ENCODE measurements around the gene GPR179.

Gene GPR179

DNA sequence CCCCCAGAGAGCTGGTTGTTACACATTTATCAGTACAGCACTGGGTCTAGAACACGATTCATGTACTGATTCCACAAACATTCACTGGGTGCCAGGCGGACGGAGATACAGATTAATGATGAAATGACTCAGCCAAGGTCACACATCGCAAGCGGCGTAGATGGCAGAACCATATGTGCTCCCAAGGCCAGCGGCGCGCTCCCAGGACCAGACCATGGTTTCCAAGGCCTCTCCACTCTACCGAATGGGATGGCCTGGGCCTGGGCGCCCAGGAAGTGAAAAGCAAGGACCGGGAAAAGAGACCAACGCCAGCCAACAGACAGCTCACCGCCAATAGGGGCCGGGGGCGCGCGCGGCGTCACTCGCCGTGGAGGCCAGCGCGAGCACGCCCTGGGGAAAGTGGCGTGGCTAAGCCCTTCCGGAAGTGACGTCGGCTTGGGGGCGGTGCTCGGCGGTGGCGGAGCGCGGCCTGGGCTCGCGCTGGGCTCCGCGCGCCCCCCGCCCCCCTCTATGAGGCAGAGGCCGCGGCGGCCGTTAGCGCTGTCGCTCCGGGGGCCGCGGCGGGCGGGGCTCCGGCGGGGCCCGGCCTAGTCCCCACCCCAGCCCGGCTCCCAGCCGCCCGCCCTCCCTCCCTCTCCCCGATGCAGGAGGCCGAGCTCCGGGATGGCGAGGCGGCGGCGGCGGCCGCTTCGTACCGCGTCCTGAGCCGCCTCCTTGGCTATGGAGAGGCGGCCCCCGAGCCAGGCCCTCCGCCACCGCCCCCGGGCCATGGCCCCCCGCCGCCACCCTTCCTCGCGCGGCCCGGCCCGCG lies 7.9 kb upstream of the GPR179 start, which contains the start of gene SOCS7:
TSS of gene SOCS7 (plus strand) at position 433 of the 811 bp plus-strand sequence. CDS start at position 642, 209 bp downstream.
- no peaks in the 10 kb centered on the region for H3K9me3 Mint-ChIP-seq
- H3K36me3 Mint-ChIP-seq: peaks cover 1% of the 10 kb centered on the region
- peak within 1 kb of the TSS; percentile 93 for H3K27ac Mint-ChIP-seq
- peaks cover 46% of the 10 kb centered on the region for H3K4me1 Mint-ChIP-seq
- ATAC-seq: peak; percentile 98
- H3K4me3 Mint-ChIP-seq: peak within 1 kb of the TSS; percentile 99
- H3K27me3 Mint-ChIP-seq: no peaks in the 10 kb centered on the region

DNA sequence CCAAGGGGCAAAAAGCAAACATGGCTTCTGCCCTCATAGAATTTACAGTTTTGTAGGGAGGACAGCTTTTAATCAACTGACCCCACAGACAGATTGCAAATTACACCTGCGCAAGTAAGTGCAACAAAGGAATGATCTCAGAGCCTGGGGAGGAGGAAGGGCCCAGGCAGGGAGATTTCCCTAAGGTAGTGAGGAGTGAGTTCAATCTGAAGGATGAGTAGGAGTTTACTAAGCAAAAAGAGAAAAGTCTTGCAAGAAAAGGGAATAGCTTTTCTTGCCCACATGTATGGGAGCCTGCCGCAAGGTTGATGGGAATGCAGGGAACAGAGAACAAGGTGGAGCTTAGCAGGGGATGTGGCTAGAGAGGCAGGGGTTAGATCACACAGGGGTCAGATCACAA lies 6.3 kb upstream of the GPR179 start:
- no peaks in the 10 kb centered on the region for H3K9me3 Mint-ChIP-seq
- peak overlapping the region; percentile 30 for H3K27ac Mint-ChIP-seq
- ATAC-seq: no peak
- H3K4me1 Mint-ChIP-seq: peaks cover 37% of the 10 kb centered on the region
- no peak overlapping the region for H3K4me3 Mint-ChIP-seq
- H3K36me3 Mint-ChIP-seq: no peaks in the 10 kb centered on the region
- peaks cover 6% of the 10 kb centered on the region for H3K27me3 Mint-ChIP-seq

DNA sequence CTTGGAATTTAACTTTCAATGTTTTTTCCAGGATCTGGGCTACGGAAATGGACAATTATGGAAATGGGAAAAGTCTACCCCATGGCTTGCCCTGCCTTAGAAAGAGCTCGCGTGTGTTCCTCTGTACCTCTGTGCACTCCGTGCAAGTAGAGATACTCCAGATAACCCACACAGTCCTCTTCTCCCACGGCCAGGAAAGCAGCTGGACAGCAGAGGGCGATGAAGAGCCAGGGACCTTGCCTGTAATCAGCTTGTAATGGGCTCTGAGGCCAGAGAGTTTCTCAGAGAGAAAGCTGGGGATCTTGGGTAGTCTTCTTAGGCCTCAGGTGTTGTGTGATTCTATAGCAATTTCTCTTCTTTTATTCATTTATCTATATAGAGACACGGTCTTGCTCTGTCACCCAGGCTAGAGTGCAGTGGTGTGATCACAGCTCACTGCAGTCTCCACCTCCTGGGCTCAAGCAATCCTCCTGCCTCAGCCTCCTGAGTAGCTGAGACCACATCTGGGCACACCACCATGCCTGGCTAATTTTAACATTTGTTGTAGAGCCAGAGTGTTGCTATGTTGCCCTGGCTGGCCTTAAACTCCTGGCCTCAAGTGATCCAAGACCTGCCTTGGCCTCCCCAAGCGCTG lies 5.5 kb upstream of the GPR179 start:
- Mint-ChIP-seq H3K4me3 (no peak overlapping the region), H3K4me1 (peaks cover 29% of the 10 kb centered on the region), H3K27me3 (peaks cover 11% of the 10 kb centered on the region), H3K9me3 (no peaks in the 10 kb centered on the region), H3K27ac (peak overlapping the region; percentile 30), H3K36me3 (no peaks in the 10 kb centered on the region)
- peak; percentile 71 for ATAC-seq

DNA sequence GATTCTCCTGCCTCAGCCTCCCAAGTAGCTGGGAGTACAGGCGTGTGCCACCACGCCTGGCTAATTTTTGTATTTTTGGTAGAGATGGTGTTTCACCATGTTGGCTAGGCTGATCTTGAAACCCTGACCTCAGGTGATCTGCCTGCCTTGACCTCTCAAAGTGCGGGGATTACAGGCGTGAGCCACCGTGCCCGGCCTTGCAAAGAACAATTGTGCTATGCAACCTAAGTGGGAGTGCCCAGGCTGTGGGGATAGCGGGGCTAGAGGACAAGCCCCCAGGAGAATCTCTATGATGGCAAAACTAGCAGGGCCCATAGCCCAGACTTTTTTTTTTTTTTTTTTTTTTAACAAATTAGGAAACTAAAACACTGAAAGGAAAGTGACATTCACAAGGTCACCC lies 2.0 kb upstream of the GPR179 start:
- Mint-ChIP-seq H3K4me1 (peaks cover 8% of the 10 kb centered on the region), H3K27ac (no peak overlapping the region), H3K9me3 (no peaks in the 10 kb centered on the region), H3K36me3 (no peaks in the 10 kb centered on the region), H3K4me3 (no peak overlapping the region), H3K27me3 (peaks cover 30% of the 10 kb centered on the region)
- no peak for ATAC-seq

DNA sequence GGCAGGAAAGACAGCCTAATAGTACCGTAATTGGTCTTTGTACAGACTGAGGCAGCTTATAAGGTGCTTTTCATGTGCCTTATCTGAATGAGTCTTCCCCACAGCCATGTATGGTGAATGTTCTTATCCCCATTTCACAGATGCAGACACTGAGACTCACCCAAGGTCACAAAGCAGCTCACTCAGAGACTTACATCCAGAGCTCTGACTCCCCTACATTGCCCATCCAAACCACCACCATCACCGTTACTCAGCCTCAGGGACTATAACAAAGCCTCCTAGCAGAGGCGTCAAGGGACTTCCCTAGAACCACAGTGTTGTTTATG lies 627 bp upstream of the GPR179 start:
- no peak overlapping the region for H3K27ac Mint-ChIP-seq
- H3K27me3 Mint-ChIP-seq: peaks cover 30% of the 10 kb centered on the region

DNA sequence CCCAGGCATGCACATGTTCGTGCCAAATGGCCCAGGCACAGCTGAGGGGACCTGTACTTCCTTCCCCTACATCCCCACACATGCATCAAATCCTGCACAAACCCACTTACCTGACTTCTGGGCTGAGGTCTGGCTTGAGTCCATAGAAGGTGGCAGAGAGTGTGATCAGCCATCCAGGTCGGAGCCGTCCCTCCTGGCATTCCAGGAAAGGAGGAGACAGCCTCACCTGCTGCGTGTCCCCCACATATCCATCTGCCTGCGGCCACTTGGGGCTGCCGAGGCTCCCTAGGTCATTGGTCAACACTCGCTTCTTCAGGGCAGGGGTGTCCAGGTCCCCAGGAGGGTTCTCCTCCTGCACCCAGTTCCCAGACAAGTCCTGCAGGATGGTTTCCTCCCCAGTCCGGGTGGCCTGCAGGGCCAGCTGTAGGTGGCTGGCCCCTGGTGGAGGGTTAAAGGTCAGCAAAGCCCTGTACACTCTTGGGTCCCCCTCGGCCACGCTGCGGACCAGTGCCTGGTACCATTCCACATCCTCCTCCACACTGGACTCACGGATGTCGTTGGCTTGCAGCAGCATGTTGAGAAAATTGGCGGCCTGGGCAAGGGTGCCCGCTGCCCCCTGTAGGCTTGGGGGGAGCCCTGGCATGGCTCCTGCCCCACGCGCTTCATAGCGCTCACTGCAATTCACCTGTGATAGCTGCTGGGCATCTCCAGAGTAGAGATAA lies 709 bp downstream of the GPR179 start:
- H3K27ac Mint-ChIP-seq: no peak overlapping the region
- no peaks in the 10 kb centered on the region for H3K4me1 Mint-ChIP-seq
- H3K27me3 Mint-ChIP-seq: peaks cover 32% of the 10 kb centered on the region
- ATAC-seq: no peak
- no peaks in the 10 kb centered on the region for H3K9me3 Mint-ChIP-seq
- no peak overlapping the region for H3K4me3 Mint-ChIP-seq
- no peaks in the 10 kb centered on the region for H3K36me3 Mint-ChIP-seq

More for the DNA sequence above, 627 bp upstream of the GPR179 start:
- Mint-ChIP-seq H3K36me3 (no peaks in the 10 kb centered on the region), H3K4me1 (peaks cover 7% of the 10 kb centered on the region), H3K4me3 (no peak overlapping the region), H3K9me3 (no peaks in the 10 kb centered on the region)
- no peak for ATAC-seq

DNA sequence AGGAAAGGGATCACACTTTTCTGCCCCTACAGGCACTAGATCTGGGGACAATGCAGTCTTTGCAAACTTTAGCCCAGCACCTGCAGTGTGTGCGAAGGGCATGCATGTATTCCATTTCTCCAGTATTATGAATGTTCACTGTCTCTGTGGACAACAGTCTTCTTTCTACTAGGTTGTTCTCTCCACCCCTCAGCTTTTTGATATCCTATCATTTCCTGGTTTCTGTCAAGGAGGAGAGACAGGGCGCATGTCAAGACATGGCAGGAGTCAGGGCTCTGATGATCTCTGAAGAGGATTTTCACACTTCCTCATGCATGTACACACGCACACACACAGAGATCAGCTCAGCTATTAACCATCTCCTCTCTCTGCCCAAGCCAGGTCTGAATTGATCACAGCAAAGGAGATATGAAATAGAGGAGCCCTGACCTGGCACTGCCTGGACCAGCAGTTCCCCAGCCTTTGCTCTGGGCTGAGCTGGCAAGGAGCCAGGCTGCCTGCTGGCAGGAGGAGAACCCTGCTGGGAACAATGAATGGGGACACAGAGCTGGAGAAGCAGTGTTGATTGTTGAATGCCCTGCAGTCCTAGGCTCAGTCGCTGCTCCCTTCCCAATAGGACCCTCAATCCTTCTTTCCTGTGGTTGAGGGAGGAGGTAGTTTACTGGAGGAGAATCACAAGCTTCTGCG lies 2.6 kb downstream of the GPR179 start:
- H3K4me3 Mint-ChIP-seq: no peak overlapping the region
- no peaks in the 10 kb centered on the region for H3K9me3 Mint-ChIP-seq
- no peaks in the 10 kb centered on the region for H3K36me3 Mint-ChIP-seq
- peaks cover 39% of the 10 kb centered on the region for H3K27me3 Mint-ChIP-seq
- ATAC-seq: no peak
- no peaks in the 10 kb centered on the region for H3K4me1 Mint-ChIP-seq
- H3K27ac Mint-ChIP-seq: no peak overlapping the region

DNA sequence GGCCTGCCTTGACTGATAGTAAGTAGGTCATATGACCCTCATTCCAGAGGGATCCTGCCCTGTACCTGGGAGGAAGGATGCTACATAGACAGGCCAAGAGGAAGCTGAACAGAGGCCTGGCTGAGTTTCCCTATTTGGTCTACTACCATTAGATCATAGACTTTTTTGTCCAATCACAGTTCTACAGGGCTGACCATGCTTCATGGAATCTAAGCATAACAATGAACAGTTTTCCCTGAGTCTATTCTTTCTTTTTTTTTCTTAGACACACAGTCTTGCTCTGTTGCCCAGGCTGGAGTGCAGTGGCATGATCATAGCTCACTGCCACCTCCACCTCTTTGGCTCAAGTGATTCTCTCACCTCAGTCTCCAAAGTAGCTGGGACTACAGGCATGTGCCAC lies 3.9 kb downstream of the GPR179 start:
- Mint-ChIP-seq H3K9me3 (no peaks in the 10 kb centered on the region), H3K36me3 (no peaks in the 10 kb centered on the region), H3K4me1 (no peaks in the 10 kb centered on the region), H3K27me3 (peaks cover 36% of the 10 kb centered on the region), H3K27ac (no peak overlapping the region), H3K4me3 (no peak overlapping the region)
- ATAC-seq: no peak

DNA sequence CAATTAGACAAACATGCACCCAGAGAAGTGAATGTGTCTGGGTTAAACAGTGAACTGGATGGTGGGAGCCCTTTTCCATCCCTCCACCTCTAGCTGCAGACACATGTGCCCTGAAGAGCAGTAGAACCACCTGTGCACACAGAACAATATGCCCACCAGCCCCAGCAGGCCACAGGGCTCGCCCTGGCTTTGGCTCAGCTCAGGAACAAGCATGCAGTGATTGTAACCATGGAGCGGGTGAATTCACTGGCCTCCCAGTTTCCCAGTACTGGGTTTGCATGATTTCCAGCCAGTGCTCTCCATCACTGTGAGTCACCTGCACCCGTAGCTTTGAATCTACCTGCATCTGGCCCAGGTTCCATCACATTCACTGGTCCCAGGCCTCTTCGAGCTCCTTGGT lies 5.2 kb downstream of the GPR179 start:
- ATAC-seq: no peak
- no peaks in the 10 kb centered on the region for H3K36me3 Mint-ChIP-seq
- H3K9me3 Mint-ChIP-seq: no peaks in the 10 kb centered on the region
- H3K4me3 Mint-ChIP-seq: no peak overlapping the region
- H3K27me3 Mint-ChIP-seq: peaks cover 39% of the 10 kb centered on the region
- H3K4me1 Mint-ChIP-seq: no peaks in the 10 kb centered on the region
- no peak overlapping the region for H3K27ac Mint-ChIP-seq

DNA sequence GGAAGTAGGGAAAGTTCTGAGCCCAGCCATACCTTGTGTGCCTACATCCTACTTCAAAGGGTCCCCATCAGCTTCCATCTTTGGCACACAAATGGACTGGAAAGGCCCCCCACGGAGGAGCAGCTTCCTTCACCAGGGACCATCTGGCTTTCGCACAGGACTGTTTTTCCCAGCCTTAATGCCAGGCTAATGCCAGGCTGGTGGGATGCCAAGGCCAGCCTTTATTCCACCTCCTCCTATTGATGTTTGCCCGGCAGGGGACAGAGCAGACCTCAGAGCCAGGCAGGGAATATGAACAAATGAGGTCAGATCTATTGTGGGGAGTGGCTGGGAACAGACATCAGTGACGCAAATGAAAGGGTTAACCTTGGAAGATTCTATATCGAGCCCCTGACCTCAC lies 5.7 kb downstream of the GPR179 start:
- Mint-ChIP-seq H3K9me3 (no peaks in the 10 kb centered on the region), H3K27ac (no peak overlapping the region), H3K27me3 (peaks cover 39% of the 10 kb centered on the region), H3K4me1 (no peaks in the 10 kb centered on the region), H3K4me3 (no peak overlapping the region), H3K36me3 (no peaks in the 10 kb centered on the region)
- ATAC-seq: no peak

DNA sequence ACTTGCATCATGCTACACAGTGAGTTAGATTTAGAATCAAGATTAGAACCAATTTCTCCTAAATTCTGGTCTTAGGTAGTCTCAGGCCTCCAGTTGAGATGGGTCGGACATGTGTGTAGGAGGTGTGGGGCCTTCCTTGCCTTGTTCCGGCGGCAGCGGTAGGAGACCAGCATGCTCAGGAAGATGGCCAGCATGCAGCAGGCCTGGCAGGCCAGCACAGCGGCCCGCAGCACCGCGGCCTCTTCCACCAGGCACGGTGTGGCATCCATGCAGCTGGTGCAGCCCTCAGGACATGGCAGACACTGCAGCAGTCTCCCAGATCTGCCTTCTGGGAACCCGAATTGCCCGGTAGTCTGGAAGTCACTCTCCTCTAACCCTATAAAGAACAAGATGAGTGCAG lies 6.9 kb downstream of the GPR179 start:
- Mint-ChIP-seq H3K4me1 (no peaks in the 10 kb centered on the region), H3K27me3 (peaks cover 41% of the 10 kb centered on the region), H3K36me3 (no peaks in the 10 kb centered on the region), H3K4me3 (no peak overlapping the region), H3K9me3 (no peaks in the 10 kb centered on the region), H3K27ac (no peak overlapping the region)
- no peak for ATAC-seq

DNA sequence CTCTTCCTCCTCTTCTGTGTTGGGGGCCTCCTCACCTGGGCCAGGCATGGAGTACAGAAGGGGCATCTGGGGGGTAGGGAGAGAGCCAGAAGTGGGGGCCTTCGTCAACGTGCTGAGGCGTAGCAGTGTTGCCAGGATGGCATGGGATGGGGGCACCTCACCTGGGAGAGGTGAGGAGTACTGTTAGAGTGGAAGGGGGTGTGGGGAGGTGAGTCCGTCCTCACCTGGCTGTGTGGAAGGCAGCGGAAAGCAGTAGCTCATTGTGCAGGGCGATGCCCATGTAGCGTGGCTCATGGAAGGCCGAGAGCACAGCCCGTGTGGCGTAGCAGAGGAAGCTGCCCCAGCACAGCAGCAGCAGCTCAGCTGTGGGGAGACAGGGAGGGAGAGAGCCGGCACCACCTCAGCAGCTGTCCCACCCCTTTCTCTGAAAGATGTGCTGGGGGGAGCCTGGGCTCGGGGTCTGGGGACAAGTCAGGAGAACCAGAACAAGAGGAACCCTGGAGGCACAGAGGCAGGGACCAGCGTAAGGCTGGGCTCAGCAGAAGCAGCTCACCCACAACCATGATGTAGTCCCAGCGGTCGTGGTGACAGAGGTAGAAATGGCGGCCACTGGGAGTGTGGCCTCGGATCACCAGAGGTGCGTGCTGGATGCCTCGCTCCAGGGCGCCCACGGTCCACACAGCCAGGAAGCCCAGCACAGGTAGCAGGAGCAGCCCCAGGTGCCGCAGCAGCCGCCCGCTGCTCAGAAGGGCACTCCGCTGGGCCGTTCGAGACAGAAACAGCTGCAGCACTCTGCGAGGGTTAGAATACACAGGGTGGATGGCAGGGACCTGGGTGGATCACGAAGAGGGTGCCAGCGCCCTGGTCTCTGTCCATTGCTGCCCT lies 9.0 kb downstream of the GPR179 start:
- ATAC-seq: no peak
- Mint-ChIP-seq H3K9me3 (no peaks in the 10 kb centered on the region), H3K27me3 (peaks cover 59% of the 10 kb centered on the region), H3K4me3 (no peak overlapping the region), H3K4me1 (no peaks in the 10 kb centered on the region), H3K27ac (no peak overlapping the region), H3K36me3 (no peaks in the 10 kb centered on the region)

DNA sequence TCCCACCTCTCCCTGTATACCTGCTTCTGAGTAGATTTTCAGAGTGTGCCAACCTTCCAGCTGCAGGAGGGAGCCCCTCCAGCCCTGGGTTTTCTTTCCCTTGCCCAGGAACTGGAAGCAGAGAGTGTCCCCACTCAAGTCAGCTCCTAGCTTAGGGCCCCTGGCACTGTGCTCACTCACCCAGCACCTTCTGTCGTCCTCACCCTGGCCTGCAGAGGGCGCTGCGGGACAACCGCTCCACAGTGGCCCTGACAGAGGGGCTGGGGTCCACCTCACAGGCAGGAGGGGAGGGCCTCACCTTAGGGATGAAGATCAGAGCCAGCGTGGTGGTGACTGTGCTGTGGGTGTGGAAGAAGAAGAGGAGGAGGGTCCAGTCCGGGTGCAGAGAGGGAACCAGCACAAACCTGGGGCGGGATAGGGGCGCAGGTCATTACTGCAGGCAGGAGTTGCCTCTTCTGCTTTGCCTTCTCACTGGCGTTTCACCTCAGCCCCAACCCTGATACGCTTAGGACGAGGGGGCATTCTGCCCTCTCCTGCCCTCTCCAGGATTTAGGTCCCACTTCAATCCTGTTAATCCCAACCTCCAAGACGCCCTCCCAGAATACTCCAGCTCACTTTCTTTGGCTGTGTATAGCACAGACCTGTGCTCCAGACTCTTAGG lies 10.0 kb downstream of the GPR179 start:
- Mint-ChIP-seq H3K4me1 (no peaks in the 10 kb centered on the region), H3K9me3 (no peaks in the 10 kb centered on the region), H3K4me3 (no peak overlapping the region), H3K36me3 (no peaks in the 10 kb centered on the region), H3K27ac (no peak overlapping the region), H3K27me3 (peaks cover 68% of the 10 kb centered on the region)
- ATAC-seq: no peak

DNA sequence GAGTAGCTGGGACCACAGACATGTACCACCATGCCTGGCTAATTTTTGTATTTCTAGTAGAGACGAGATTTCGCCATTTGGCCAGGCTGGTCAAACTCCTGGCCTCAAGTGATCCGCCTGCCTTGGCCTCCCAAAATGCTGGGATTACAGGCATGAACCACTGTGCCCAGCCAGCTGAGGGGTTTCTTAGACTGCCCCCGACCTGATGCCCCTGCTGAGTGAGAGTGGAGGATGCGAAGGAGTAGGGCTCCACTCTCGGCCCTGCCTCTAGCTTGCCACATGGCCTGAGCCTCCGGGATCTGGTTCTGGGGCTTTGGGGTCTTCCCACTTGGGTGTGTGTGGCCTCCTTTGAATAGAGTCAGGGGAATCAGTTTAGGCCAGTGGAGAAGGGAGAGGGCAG lies 11.0 kb downstream of the GPR179 start:
- Mint-ChIP-seq H3K4me1 (no peaks in the 10 kb centered on the region), H3K4me3 (no peak overlapping the region), H3K27ac (no peak overlapping the region), H3K36me3 (no peaks in the 10 kb centered on the region), H3K9me3 (no peaks in the 10 kb centered on the region), H3K27me3 (peaks cover 73% of the 10 kb centered on the region)
- no peak for ATAC-seq
